ENCODE measurements around the gene ZNF749. TPM values are rescaled to one million over a fixed set of nuclear protein-coding genes. Genes with fewer than 3 reads are reported as not detected.

Gene ZNF749
- total and polyA plus RNA-seq, 2 experiments from 2014 or later: 7.1 to 10.4 TPM

GRCh38 chr19:57395710-57396109, 39.4 kb upstream of the ZNF749 start:
- H3K4me1 ChIP-seq (ENCODE audit: insufficient read depth): peaks cover 8% of the 10 kb centered on the region
- no peak overlapping the region for H3K4me3 ChIP-seq
- H3K27me3 ChIP-seq: no peaks in the 10 kb centered on the region
- no peak overlapping the region for H3K4me2 ChIP-seq
- WGBS (ENCODE audit: low lambda C conversion rate, missing lambda C conversion rate): 92% methylated on average over 5 of the region's 5 CpGs
- H3K79me2 ChIP-seq: peaks cover 45% of the 10 kb centered on the region
- TF ChIP-seq EZH2 (IDR thresholded peaks at IDR 0.05; ENCODE audit: borderline replicate concordance): no peak
- TF ChIP-seq CTCF (IDR thresholded peaks at IDR 0.05; ENCODE audit: poor library complexity): no peak
- TF ChIP-seq EZH2phosphoT487 (IDR thresholded peaks at IDR 0.05; ENCODE audit: low read depth, severe bottlenecking, unreplicated experiment): no peak
- no peak overlapping the region for H2AFZ ChIP-seq
- no peaks in the 10 kb centered on the region for H3K9me3 ChIP-seq (ENCODE audit: low read depth)
- H3K27ac ChIP-seq: no peak overlapping the region
- peaks cover 4% of the 10 kb centered on the region for H4K20me1 ChIP-seq (ENCODE audit: insufficient read depth, poor library complexity, severe bottlenecking)
- peaks cover 8% of the 10 kb centered on the region for H3K36me3 ChIP-seq (replicated peaks; ENCODE audit: insufficient read depth, low read depth)
- DNase-seq (ENCODE audit: low spot score): no peak
- no peaks in the 10 kb centered on the region for H3K9me2 ChIP-seq (replicated peaks; ENCODE audit: insufficient read depth)

GRCh38 chr19:57398868-57399267, 36.3 kb upstream of the ZNF749 start:
- no peak for TF ChIP-seq CTCF (IDR thresholded peaks at IDR 0.05; ENCODE audit: poor library complexity)
- no peak for TF ChIP-seq EZH2phosphoT487 (IDR thresholded peaks at IDR 0.05; ENCODE audit: low read depth, severe bottlenecking, unreplicated experiment)
- no peak for TF ChIP-seq EZH2 (IDR thresholded peaks at IDR 0.05; ENCODE audit: borderline replicate concordance)
- H3K36me3 ChIP-seq (replicated peaks; ENCODE audit: insufficient read depth, low read depth): peaks cover 8% of the 10 kb centered on the region
- no peaks in the 10 kb centered on the region for H3K4me1 ChIP-seq (ENCODE audit: insufficient read depth)
- H3K9me3 ChIP-seq (ENCODE audit: low read depth): no peaks in the 10 kb centered on the region
- H3K79me2 ChIP-seq: peaks cover 15% of the 10 kb centered on the region
- no peaks in the 10 kb centered on the region for H3K9me2 ChIP-seq (replicated peaks; ENCODE audit: insufficient read depth)
- DNase-seq (ENCODE audit: low spot score): no peak
- H2AFZ ChIP-seq: no peak overlapping the region
- no peak overlapping the region for H3K4me2 ChIP-seq
- H4K20me1 ChIP-seq (ENCODE audit: insufficient read depth, poor library complexity, severe bottlenecking): no peaks in the 10 kb centered on the region
- no peak overlapping the region for H3K27ac ChIP-seq
- H3K27me3 ChIP-seq: no peaks in the 10 kb centered on the region
- WGBS (ENCODE audit: low lambda C conversion rate, missing lambda C conversion rate): over 99% methylated on average over 5 of the region's 5 CpGs
- no peak overlapping the region for H3K4me3 ChIP-seq

GRCh38 chr19:57403737-57404563, 31.2 kb upstream of the ZNF749 start:
- Histone ChIP-seq H3K79me2 (no peaks in the 10 kb centered on the region), H3K36me3 (replicated peaks; ENCODE audit: insufficient read depth, low read depth) (peaks cover 1% of the 10 kb centered on the region), H3K4me2 (no peak overlapping the region), H3K27me3 (no peaks in the 10 kb centered on the region), H3K9me2 (replicated peaks; ENCODE audit: insufficient read depth) (no peaks in the 10 kb centered on the region), H3K4me3 (no peak overlapping the region), H3K4me1 (ENCODE audit: insufficient read depth) (no peaks in the 10 kb centered on the region), H3K27ac (no peak overlapping the region), H3K9me3 (ENCODE audit: low read depth) (no peaks in the 10 kb centered on the region), H2AFZ (no peak overlapping the region), H4K20me1 (ENCODE audit: insufficient read depth, poor library complexity, severe bottlenecking) (no peaks in the 10 kb centered on the region)
- TF ChIP-seq EZH2phosphoT487 (IDR thresholded peaks at IDR 0.05; ENCODE audit: low read depth, severe bottlenecking, unreplicated experiment): no peak
- no peak for TF ChIP-seq CTCF (IDR thresholded peaks at IDR 0.05; ENCODE audit: poor library complexity)
- no peak for TF ChIP-seq EZH2 (IDR thresholded peaks at IDR 0.05; ENCODE audit: borderline replicate concordance)
- 93% methylated on average over 9 of the region's 9 CpGs for WGBS (ENCODE audit: low lambda C conversion rate, missing lambda C conversion rate)
- DNase-seq (ENCODE audit: low spot score): no peak
